Measurements from ENCODE around the gene B3GNT7.

The B3GNT7 gene

GRCh38 chr2:231394211-231395141 is 1.0 kb upstream of the B3GNT7 start:
- H3K27ac ChIP-seq, result peak overlapping the region; percentile 51; the same call in 1 of the 2 replicates
- TF ChIP-seq CTCF (conservative IDR thresholded peaks at IDR 0.05), result peak; percentile 43

GRCh38 chr2:231396058-231396821 is 730 bp downstream of the B3GNT7 start:
- TF ChIP-seq CTCF (conservative IDR thresholded peaks at IDR 0.05), result no peak
- H3K27ac ChIP-seq, result peak overlapping the region; percentile 51; the same call in 1 of the 2 replicates

GRCh38 chr2:231397011-231397927 is 1.8 kb downstream of the B3GNT7 start:
- no peak overlapping the region for H3K27ac ChIP-seq
- TF ChIP-seq CTCF (conservative IDR thresholded peaks at IDR 0.05), result no peak

GRCh38 chr2:231397928-231398294 is 2.4 kb downstream of the B3GNT7 start:
- no peak overlapping the region for H3K27ac ChIP-seq
- TF ChIP-seq CTCF (conservative IDR thresholded peaks at IDR 0.05), result no peak

- no peak for TF ChIP-seq CTCF (conservative IDR thresholded peaks at IDR 0.05)
- H3K27ac ChIP-seq, result no peak overlapping the region
These were observed 3.1 kb downstream of the B3GNT7 start for GRCh38 chr2:231398585-231398984.

GRCh38 chr2:231399046-231399852 is 3.7 kb downstream of the B3GNT7 start:
- no peak for TF ChIP-seq CTCF (conservative IDR thresholded peaks at IDR 0.05)

More at GRCh38 chr2:231399046-231399852, 3.7 kb downstream of the B3GNT7 start:
- H3K27ac ChIP-seq, result peak overlapping the region; percentile 43
